Measurements from ENCODE around the gene PSD.

Gene PSD

DNA sequence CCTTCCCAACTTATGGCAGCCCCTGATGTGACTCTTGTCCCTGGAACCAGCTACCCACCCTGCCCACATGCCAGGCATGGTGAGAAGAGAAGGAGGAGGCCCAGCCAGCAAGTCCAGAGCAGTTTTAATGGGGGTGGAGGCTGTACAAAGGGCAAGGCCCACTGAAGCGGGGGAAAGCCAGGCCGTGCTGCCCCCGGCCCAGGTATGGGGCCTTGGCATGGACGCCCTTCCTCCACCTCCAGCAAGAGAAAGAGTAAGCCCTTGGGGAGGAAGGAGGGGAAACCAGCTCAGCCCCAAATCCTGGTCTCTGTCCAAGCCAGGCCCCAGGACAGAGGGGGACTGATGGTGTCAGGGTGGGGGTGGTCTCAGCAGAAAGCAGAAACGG is 16.1 kb downstream of the PSD start:
- DNase-seq = no peak

DNA sequence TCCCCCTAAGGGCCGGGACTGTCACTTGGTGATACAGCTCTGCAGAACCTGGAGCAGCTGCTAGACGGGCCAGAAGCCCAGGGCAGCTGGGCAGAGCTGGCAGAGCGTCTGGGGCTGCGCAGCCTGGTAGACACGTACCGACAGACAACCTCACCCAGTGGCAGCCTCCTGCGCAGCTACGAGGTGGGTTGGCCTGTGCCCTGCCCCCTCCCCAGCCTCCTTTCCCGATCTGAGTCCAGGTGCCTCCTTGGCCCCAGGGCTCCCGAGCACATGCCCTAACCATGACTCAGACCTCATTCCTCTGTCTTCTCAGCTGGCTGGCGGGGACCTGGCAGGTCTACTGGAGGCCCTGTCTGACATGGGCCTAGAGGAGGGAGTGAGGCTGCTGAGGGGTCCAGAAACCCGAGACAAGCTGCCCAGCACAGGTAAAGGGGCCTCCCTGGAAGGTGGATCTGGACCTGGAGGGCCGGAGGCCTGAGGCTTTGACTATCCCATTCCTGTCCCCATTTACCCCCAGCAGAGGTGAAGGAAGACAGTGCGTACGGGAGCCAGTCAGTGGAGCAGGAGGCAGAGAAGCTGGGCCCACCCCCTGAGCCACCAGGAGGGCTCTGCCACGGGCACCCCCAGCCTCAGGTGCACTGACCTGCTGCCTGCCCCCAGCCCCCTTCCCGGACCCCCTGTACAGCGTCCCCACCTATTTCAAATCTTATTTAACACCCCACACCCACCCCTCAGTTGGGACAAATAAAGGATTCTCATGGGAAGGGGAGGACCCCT is 16.7 kb downstream of the PSD start:
- no peak for DNase-seq

DNA sequence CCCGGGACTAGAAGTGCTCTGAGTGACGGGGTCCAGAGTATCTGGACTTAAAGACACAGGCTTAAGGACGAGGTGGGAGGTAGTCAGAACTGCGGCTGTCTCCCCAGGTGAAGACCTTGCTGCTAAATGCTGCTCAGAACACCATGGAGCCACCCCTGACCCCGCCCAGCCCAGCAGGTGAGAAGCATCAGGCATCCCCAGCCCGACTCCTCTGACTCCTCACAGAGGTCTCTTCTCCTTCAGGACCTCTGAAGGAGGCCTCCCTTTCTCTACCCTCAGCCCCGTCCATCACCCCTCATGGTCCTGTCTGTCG is 17.3 kb downstream of the PSD start:
- no peak for DNase-seq

DNA sequence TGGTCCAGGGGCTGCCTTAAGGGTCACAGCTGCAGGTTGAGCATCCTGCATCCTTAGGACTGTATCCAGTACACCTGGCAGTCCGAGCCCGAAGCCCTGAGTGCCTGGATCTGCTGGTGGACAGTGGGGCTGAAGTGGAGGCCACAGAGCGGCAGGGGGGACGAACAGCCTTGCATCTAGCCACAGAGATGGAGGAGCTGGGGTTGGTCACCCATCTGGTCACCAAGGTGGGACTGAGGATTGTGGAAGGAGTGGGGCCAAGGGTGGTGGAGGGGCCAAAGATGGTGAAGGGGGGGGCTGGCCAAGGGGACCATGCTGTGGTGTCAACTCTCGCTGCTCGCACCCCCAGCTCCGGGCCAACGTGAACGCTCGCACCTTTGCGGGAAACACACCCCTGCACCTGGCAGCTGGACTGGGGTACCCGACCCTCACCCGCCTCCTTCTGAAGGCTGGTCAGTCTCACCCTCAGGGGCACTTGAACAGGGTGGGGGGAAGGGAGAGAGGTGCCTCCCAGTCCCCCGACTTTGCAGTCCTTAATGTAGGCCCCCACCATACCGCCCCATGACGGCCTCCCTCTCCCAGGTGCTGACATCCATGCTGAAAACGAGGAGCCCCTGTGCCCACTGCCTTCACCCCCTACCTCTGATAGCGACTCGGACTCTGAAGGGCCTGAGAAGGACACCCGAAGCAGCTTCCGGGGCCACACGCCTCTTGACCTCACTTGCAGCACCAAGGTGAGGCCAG is 17.8 kb downstream of the PSD start:
- no peak for DNase-seq

DNA sequence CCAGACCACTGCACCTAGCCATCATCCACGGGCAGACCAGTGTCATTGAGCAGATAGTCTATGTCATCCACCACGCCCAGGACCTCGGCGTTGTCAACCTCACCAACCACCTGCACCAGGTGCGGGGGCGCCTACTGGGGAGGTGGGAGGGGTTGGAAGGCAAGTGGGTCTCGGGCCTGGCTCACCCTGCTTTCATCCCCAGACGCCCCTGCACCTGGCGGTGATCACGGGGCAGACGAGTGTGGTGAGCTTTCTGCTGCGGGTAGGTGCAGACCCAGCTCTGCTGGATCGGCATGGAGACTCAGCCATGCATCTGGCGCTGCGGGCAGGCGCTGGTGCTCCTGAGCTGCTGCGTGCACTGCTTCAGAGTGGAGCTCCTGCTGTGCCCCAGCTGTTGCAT is 18.5 kb downstream of the PSD start:
- DNase-seq = no peak

DNA sequence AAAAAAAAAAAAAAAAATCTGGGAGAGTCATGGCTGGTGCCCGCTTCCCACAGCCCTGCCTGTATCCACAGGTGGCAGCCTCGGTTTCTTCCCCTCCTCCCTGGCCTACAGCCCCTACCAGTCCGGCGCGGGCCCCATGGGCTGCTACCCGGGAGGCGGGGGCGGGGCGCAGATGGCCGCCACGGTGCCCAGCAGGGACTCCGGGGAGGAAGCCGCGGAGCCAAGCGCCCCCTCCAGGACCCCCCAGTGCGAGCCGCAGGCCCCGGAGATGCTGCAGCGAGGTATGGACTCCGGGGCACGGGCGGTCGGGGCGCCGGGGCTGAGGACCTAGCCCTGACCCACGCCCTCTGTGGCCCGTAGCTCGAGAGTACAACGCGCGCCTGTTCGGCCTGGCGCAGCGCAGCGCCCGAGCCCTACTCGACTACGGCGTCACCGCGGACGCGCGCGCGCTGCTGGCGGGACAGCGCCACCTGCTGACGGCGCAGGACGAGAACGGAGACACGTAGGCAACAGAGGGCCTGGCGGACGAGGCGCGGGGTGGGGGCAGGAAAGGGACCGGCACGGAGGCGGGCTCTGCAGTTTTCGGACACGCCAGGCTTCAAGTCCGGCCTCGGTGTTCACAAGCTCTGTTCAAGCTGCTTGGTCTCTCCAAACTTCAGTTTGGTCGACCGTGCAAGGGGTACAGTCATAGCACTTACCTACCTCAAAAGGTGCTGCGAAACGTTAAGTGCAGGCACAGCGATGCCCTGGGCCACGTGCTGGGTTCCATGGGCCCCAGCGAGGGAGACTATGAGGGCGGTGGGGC is 19.2 kb downstream of the PSD start:
- peak; percentile 83 for DNase-seq

DNA sequence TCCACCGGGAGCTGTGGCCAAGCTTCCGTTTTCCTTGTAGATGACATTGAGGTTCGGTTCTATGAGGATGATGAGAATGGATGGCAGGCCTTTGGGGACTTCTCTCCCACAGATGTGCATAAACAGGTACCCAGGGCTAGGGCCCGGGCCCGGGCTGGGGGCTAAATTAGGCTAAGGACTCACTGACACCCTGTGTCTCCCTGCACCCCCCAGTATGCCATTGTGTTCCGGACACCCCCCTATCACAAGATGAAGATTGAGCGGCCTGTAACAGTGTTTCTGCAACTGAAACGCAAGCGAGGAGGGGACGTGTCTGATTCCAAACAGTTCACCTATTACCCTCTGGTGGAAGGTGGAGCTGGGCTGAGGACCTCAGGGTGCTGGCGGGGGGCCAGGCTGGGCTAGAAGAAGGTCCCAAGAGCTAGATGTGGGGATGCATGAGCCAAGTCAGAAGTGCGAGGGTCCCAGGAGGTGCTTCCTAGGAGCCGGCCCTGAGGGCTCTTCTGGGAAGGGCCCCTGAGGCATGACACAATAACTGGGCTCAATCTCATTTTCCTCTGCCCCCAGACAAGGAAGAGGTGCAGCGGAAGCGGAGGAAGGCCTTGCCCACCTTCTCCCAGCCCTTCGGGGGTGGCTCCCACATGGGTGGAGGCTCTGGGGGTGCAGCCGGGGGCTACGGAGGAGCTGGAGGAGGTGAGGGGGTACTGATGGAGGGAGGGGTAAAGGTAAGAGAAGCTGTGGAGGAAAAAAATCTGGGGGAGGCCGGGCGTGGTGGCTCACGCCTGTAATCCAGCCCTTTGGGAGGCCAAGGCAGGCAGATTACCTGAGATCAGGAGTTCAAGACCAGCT is 20.2 kb downstream of the PSD start:
- no peak for DNase-seq

DNA sequence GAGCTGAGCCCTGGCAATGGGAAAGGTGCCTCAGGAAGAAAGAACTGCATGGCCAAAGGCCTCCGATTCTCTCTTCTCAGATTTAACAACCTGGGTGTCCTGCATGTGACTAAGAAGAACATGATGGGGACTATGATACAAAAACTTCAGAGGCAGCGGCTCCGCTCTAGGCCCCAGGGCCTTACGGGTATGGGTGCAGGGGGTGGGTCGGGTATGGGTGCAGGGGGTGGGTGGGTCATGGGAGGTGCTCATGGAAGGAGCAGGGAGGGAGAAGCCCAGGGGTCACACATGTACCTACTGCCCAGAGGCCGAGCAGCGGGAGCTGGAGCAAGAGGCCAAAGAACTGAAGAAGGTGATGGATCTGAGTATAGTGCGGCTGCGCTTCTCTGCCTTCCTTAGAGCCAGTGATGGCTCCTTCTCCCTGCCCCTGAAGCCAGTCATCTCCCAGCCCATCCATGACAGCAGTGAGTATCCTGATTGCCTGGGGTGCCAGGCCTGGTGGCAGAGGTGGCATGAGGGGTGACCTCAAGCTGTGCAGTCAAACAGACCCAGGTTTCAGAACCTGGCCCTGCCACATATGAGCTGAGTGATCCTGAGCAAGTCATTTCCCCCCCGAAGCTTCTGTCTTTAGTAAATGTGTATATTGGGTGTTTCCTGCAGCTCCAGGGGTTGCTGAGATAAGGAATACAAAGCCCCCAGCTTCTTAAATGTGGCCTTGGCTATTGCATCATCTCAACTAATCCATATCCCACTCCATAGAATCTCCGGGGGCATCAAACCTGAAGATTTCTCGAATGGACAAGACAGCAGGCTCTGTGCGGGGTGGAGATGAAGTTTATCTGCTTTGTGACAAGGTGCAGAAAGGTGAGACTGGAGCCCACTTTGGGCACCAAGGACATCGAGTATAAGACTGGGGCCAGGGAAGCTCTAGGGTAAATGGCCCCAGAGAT is 21.1 kb downstream of the PSD start:
- DNase-seq = no peak

DNA sequence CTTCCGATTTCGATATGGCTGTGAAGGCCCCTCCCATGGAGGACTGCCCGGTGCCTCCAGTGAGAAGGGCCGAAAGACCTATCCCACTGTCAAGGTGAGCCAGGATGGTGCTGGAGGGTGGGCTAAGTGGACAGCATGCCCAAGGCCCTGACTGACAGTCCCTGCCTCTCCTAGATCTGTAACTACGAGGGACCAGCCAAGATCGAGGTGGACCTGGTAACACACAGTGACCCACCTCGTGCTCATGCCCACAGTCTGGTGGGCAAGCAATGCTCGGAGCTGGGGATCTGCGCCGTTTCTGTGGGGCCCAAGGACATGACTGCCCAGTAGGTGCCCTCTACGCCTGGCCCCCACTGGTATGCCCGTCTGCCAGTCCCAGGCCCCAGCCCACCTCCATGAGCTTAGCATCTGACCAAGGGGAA is 21.8 kb downstream of the PSD start:
- DNase-seq = no peak

DNA sequence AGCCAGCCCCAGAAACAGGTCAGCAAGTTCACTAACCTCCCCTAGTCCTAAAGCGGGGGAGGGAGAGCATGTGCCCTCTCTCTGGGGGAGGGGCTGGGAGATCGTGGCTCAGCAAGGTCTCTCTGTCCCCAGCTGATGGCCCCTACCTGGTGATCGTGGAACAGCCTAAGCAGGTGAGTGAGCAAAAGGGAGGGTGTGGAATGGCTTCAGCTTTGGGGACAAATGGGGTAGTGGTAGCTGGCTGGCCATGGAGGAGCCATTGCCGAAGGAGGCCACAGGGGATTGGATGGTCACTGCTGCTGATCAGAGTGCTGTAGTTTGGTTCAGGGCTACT is 22.3 kb downstream of the PSD start:
- no peak for DNase-seq

DNA sequence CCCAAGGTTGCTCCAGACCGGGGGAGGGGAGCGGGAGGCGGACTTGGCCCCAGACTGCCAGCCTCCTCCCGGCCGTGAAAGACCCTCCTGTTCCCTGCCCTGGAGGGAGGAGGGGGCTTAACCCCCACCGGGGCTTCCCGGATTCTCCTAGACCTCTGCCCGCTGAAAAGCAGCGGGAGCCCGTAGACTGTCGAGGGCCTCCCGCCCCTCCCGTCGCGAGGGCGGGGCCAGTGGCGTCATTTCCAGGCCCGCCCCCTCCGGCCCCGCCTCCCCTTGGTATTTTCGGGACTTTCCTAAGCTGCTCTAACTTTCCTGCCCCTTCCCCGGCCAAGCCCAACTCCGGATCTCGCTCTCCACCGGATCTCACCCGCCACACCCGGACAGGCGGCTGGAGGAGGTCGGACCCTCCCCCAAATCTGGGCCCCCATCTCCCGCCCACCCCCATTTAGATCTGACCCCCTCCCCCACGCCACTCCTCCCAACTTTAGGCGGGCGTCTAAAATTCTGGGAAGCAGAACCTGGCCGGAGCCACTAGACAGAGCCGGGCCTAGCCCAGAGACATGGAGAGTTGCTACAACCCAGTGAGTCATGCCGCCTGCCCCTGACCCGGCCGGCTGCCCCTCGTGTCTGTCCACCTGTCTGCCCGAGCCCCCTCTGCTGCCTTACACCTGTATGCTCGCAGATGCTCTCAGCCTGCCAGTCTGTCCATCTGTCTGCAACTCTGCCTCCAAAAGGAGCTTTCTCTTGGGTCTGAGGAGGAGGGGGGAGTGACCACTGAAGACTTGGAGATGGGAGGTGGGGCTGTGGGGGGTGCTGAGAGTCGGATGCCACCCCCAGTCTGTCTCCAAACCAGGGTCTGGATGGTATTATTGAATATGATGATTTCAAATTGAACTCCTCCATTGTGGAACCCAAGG is 22.9 kb downstream of the PSD start, which contains the start of gene NFKB2:
TSS of gene NFKB2 (plus strand) at position 306 of the 917 bp plus-strand sequence. CDS start at position 561, 255 bp downstream.
- peak; percentile 89 for DNase-seq

DNA sequence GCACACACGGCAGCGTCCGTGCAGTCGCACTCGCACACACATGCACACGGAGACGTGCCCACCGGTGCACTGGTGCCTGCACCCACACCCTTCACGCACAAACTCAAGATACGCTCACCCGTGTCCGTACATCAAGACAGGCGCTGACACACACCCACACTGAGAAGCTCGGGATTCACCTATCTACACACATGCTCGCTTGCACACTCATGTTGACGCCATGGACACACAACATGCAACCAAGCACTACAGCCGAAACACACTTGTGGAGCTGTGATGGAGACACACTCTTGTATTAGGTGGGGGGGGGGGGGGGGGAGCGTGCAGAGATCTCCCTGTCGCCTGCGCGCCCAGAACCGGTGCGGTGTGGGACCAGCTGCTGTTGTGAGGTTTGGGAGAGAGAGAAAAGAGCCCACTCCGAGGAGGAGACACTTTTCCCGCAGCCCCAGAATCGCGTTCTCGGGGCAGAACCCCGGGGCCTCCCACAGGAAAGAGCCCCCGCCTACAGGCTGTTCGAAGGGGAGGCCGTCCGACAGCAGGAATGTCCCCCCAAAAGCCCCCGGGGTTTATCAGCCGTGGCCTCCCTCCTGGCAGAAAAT is 23.7 kb downstream of the PSD start:
- peak; percentile 53 for DNase-seq

DNA sequence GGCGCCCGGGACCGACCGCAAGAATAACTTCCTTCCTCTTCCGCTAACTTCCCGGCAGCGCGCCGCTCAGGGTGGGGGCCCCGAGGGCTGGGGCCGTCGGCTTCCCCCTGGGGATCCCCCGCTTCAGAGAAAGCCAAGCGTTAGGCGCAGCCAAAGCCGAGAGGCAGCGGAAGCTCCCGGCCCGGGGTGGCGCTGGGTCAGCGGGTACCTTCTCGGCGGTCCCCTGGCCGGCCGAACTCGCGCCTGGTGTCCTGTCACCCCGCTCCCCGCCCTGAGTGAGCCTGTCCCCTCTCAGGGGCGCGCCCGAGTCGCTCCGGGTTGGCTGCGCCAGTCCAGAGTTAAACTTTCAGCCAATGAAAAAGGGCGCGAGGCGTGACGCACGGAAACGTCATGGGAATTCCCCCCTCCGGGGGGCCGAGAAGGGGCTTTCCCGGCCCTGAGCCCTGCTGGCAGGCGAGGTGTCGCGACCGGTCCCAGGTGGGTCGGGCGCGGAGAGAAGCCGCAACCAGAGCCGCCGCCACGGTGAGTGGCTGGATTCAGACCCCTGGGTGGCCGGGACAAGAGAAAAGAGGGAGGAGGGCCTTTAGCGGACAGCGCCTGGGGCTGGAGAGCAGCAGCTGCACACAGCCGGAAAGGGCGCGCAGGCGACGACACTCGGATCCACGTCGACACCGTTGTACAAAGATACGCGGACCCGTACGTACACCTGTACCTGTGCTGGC is 24.3 kb downstream of the PSD start:
- DNase-seq = peak; percentile 99

DNA sequence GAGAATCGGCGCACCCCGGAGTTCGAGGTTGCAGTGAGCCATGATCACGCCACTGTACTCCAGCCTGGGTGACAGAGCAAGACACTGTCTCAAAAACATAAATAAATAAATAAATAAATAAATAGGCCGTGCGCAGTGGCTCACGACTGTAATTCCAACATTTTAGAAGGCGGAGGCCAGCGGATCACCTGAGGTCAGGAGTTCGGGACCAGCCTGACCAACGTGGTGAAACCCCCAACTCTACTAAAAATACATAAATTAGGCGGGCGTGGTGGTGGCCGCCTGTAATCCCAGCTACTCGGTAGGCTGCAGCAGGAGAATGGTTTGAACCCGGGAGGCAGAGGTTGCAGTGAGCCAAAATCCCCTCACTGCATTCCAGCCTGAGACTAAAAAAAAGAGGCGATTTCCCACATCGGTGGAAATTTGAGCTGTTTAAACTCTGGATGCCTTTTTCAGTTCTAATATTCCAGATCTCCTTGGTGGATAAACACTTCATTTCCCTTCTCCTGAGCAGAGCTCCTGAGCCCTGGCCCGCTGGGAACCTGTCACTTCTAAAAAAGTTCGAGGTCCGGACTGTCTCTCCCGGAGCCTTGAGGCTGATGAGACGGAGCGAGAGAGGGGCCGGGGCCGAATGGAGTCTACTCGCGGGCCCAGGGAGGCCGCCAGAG is 25.0 kb downstream of the PSD start:
- no peak for DNase-seq

DNA sequence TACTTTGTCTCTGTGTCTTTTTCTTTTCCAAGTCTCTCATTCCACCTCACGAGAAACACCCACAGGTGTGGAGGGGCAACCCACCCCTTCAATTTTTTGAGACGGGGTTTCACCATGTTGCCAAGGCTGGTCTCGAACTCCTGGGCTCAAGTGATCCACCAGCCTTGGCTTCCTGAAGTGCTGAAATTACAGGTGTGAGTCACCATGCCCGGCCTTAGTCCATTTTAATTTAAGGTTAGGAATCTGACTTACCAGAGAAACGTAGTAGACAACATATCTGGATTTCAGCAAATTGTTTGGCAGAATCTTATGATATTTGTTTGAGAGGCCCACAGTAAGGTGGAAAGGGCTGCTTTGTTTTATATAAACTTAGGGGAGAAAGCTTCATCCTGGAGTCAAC is 26.3 kb downstream of the PSD start:
- no peak for DNase-seq

DNA sequence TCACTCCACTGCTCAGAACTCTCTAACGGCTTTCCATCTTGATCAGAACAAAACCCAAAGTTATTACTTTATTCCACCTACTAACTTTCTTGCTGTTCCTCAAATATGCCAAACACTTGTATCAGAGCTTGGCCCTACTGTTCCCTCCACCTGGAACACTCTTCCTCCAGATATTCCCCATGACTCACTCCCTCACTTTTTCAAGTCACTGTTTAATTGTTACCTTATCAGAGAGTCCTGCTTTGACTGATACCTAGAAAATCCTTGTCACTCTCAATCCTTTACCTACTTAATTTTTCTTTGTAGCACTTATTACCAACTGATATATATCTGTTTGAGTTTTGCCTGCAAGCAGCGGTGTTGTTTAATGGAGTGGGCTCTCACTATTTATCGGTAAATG is 28.7 kb downstream of the PSD start:
- no peak for DNase-seq

DNA sequence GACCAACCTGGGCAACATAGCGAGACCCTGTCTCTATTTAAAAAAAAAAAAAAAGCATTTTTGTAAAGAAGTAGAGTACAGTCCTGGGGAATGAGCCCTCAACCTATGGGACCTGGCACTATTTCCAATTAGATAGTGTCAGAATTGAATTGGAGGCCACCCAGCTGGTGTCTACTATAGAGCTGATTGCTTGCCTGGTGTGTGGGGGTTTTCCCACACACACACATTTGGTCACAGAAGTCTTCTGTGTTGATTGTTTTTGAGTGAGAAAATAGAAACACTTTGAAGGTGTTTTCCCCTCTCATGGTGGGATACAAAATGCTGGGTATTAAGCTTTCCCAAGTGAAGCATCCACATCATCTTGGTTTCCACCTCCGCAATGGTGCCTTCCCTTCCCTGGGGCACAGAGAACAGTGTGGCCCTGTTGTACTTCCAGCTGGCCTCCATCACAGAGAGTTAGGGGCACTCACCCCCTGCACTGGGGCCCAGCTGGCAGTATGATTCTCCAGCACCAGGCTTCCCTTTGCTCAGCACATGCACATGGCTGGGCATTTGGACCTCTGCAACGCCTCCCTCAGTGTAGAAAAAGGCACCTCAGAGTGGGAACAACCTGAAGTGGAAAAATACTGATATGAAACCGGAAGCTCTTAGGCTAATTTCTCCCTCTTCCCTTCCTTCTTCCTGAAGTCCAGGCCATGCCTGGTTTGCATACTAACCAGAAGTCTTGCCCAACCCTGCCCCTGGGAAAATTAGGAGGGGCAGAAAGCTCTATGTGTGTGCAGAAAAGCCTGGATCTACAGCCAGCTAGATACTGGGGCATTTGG is 33.8 kb downstream of the PSD start:
- no peak for DNase-seq

DNA sequence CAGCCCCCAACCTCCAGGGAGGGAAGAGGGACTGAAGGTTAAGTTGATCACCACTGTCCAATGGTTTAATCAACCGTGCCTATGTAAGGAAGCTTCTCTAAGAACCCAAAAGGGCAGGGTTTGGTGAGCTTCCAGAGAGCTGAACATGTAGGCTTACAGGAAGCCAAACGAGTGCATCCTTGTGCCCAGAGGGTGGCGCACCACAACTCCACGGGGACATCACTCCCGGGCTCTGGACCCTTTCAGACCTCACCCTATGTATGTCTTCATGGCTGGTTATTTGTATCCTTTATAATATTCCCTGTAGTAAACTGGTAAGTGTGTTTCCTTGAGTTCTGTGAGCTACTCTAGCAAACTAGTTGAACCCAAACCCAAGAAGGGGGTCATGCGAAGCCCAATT is 34.5 kb downstream of the PSD start:
- DNase-seq = no peak

Measured in effector CD4-positive, alpha-beta T cell (primary cell).